Upper lobe of left lung (tissue), 6 donors: ENCODE data around the gene TMEM40. TPM values are rescaled to one million over a fixed set of nuclear protein-coding genes. Genes with fewer than 3 reads are reported as not detected.
A peak's percentile ranks its signal among the peaks of the same experiment; 100 is the strongest.
"Not testable (repeated sequence)": the region's sequence is repeated elsewhere in the genome, so short reads cannot be mapped to it uniquely, and the experiment has no call there.

Source experiments
- ATAC-seq, 2 donors: fragments of 200-7000 bp; cut with Tn5 transposase; one replicate each; pipeline ENCODE4 v1.9.1; 2022; ENCODE audit warnings: mild to moderate bottlenecking in 2 of 2, moderate library complexity in 2 of 2; ENCODE audit not compliant: low FRiP score in 2 of 2
- DNase-seq, 2 donors: peaks; one replicate each; pipeline ENCODE4 v3.0.0-alpha.2; 2019 to 2020
- H3K27ac ChIP-seq, 4 donors: fragments of 200-600 bp; sonication (generic); one replicate each; pipeline ENCODE4 v1.5.1; 2016 to 2019
- H3K27me3 ChIP-seq, 4 donors: fragments of 200-600 bp; sonication (generic); one replicate each; pipeline ENCODE4 v1.5.1; 2017 to 2019
- H3K36me3 ChIP-seq, 4 donors: fragments of 200-600 bp; sonication (generic); one replicate each; pipeline ENCODE4 v1.5.1; 2016 to 2019
- H3K4me1 ChIP-seq, 4 donors: fragments of 200-600 bp; sonication (generic); one replicate each; pipeline ENCODE4 v1.5.1; 2018 to 2019
- H3K4me3 ChIP-seq, 4 donors: fragments of 200-600 bp; sonication (generic); one replicate each; pipeline ENCODE4 v1.5.1; 2017 to 2019; ENCODE audit warnings: mild to moderate bottlenecking in 2 of 4, moderate library complexity in 1 of 4
- H3K9me3 ChIP-seq, 4 donors: fragments of 200-600 bp; sonication (generic); one replicate each; pipeline ENCODE4 v1.5.1; 2018 to 2019
- EP300 ChIP-seq, 4 donors: sonication (generic); formaldehyde crosslinking; IDR thresholded peaks; one replicate each; pipeline ENCODE4 v1.5.1; 2017; ENCODE audit warnings: antibody characterized with exemption in 4 of 4, control low read depth in 2 of 4
- POLR2A ChIP-seq, 4 donors: fragments of 450-650 bp; IDR thresholded peaks; one replicate each; pipeline ENCODE4 v1.5.1; 2016 to 2017; ENCODE audit warnings: antibody characterized with exemption in 4 of 4, mild to moderate bottlenecking in 2 of 4
- POLR2AphosphoS5 ChIP-seq, 2 donors: sonication (generic); formaldehyde crosslinking; IDR thresholded peaks; one replicate each; pipeline ENCODE4 v1.5.1; 2017; ENCODE audit warnings: antibody characterized with exemption in 2 of 2
- WGBS, 2 donors: methylation state at CpG; one replicate each; pipeline ENCODE4 v1.1.5; 2017 to 2018; 5-methylcytosine and 5-hydroxymethylcytosine counted together
- total RNA-seq, 6 donors: library from RNA; depleted of rRNA in 4 of 6; stranded (reverse); fragments of >200 nt in 4 of 6; gene quantifications; one replicate each; pipeline versions ENCODE4 v1.1.0 to v1.2.1, GENCODE V29; 2016 to 2021
- TF ChIP-seq, protein P1 (sequence below), 6 experiments: fragments of 450-650 bp in 4 of 6; fragments of 200-600 bp in 2 of 6; sonication (generic) in 2 of 6; IDR thresholded peaks; one replicate each; pipeline ENCODE4 v1.5.1; 2016 to 2019; ENCODE audit warnings: antibody characterized with exemption in 6 of 6
- donor health status: DM: no; HTN: no; CAD: no; lungs with moderate emphysema.
- donor health status: DM: no; HTN: yes; CAD: no; lungs with severe emphysema.

Gene TMEM40
- total RNA-seq, 6 donors from 2014 or later, result 0.30 to 5.3 (median 1.1) TPM

DNA sequence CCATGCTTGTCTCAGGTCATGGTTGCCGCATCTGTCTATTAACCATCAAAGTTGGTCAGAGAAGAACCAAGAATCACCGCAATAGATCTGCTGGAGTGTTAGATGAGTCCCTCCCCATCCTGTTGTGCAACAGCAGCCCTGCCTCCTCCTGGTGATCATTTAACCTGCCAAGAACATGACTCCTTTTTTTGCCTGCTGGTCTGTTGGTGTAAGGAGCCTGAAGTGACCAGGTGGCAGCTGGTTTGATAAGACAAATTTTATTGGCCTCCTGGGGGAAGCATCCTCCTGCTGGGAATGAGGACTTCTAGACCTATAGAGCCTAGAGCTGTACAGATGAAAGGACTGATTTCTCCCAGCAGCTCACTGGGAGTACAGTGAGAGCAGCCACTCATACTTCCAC is 51.6 kb downstream of the TMEM40 start:
- Histone ChIP-seq H3K36me3 (no peaks in the 10 kb centered on the region), H3K4me1 (no peaks in the 10 kb centered on the region), H3K27ac (no peak overlapping the region), H3K9me3 (no peaks in the 10 kb centered on the region), H3K4me3 (no peak overlapping the region), H3K27me3 (no peaks in the 10 kb centered on the region)
- peak in 1 of 2 donors; percentile 39 for ATAC-seq
- DNase-seq, result no peak
- TF ChIP-seq, protein P1, sequence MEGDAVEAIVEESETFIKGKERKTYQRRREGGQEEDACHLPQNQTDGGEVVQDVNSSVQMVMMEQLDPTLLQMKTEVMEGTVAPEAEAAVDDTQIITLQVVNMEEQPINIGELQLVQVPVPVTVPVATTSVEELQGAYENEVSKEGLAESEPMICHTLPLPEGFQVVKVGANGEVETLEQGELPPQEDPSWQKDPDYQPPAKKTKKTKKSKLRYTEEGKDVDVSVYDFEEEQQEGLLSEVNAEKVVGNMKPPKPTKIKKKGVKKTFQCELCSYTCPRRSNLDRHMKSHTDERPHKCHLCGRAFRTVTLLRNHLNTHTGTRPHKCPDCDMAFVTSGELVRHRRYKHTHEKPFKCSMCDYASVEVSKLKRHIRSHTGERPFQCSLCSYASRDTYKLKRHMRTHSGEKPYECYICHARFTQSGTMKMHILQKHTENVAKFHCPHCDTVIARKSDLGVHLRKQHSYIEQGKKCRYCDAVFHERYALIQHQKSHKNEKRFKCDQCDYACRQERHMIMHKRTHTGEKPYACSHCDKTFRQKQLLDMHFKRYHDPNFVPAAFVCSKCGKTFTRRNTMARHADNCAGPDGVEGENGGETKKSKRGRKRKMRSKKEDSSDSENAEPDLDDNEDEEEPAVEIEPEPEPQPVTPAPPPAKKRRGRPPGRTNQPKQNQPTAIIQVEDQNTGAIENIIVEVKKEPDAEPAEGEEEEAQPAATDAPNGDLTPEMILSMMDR (IDR thresholded peaks at IDR 0.05), result no peak
- TF ChIP-seq POLR2A (IDR thresholded peaks at IDR 0.05), result no peak
- TF ChIP-seq POLR2AphosphoS5 (IDR thresholded peaks at IDR 0.05), result no peak
- TF ChIP-seq EP300 (IDR thresholded peaks at IDR 0.05), result no peak
- 69 to 90% methylated on average over 2 of the region's 2 CpGs for WGBS, 2 donors

GRCh38 chr3:12706504-12707253 is 52.4 kb downstream of the TMEM40 start:
- peak; percentile 88 to 90 for ATAC-seq
- Histone ChIP-seq H3K36me3 (no peaks in the 10 kb centered on the region), H3K27me3 (no peaks in the 10 kb centered on the region), H3K4me1 (no peaks in the 10 kb centered on the region), H3K27ac (no peak overlapping the region), H3K4me3 (no peak overlapping the region), H3K9me3 (no peaks in the 10 kb centered on the region)
- WGBS, 2 donors, result 81 to 86% methylated on average over 2 of the region's 2 CpGs
- peak in 1 of 2 donors; percentile 52 for DNase-seq
- TF ChIP-seq, protein P1 (IDR thresholded peaks at IDR 0.05), result peak; percentile 50 to 75 (median 64)
- TF ChIP-seq EP300 (IDR thresholded peaks at IDR 0.05), result no peak

GRCh38 chr3:12705981-12706380 is 53.1 kb downstream of the TMEM40 start:
- TF ChIP-seq, protein P1 (IDR thresholded peaks at IDR 0.05), result no peak
- TF ChIP-seq EP300 (IDR thresholded peaks at IDR 0.05) (no peak), POLR2AphosphoS5 (IDR thresholded peaks at IDR 0.05) (no peak), POLR2A (IDR thresholded peaks at IDR 0.05) (no peak)
- Histone ChIP-seq H3K27me3 (no peaks in the 10 kb centered on the region), H3K36me3 (no peaks in the 10 kb centered on the region), H3K27ac (no peak overlapping the region), H3K9me3 (no peaks in the 10 kb centered on the region), H3K4me1 (no peaks in the 10 kb centered on the region), H3K4me3 (no peak overlapping the region)
- DNase-seq, result no peak
- ATAC-seq, result peak in 1 of 2 donors; percentile 32
- WGBS, 2 donors, result 69 to 75% methylated on average over 1 of the region's 1 CpG

DNA sequence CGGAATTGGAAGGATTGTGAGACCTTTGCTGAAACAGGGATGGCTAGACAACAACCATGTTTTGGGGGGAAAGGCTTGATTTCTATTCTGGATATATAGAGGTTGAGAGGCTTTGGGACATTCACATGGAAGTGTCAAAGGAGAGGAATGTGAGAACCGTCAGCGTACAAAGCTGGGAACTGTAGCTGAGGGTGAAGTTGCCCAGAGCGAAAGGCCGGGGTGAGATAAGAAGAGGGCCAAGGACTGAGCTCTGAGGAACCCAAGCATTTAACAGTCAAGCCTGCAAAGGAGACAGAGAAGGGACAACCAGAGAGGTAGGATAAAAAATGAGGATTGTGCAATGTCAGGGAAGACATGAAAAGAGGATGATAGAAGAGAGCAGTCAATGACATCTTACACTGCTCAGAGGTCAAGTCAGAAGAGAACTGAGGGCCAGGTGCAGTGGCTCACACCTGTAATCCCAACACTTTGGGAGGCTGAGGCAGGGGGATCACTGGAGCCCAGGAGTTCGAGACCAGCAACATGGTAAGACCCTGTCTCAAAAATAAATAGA is 53.6 kb downstream of the TMEM40 start:
- Histone ChIP-seq H3K27ac (no peak overlapping the region), H3K9me3 (no peaks in the 10 kb centered on the region), H3K36me3 (no peaks in the 10 kb centered on the region), H3K27me3 (no peaks in the 10 kb centered on the region), H3K4me1 (no peaks in the 10 kb centered on the region), H3K4me3 (no peak overlapping the region)
- no peak for TF ChIP-seq EP300 (IDR thresholded peaks at IDR 0.05)
- 91 to 92% methylated on average over 6 of the region's 6 CpGs for WGBS, 2 donors
- DNase-seq (no peak), ATAC-seq (no peak)

DNA sequence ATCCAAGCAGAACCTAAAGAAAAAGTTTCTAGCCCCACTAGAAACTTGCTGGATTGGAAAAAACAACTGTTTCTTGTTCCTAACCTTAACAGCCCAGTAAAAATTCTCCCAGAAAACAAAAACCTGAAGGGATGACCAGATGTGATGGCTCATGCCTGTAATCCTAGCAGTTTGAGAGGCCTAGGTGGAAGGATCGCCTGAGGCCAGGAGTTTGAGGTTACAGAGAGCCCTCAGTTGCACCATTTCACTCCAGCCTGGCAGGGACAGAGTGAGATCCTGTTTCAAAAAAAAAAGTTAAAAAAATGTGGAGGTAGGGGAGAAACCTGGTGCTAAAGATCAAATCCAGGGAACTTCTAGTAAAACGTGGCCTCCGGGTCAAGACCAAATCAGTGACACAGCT is 56.6 kb downstream of the TMEM40 start:
- DNase-seq (no peak), ATAC-seq (no peak)
- WGBS, 2 donors, result 86 to 96% methylated on average over 3 of the region's 3 CpGs
- no peak overlapping the region for H3K27ac ChIP-seq
- no peak overlapping the region for H3K4me3 ChIP-seq
- H3K4me1 ChIP-seq, result no peaks in the 10 kb centered on the region
- no peaks in the 10 kb centered on the region for H3K9me3 ChIP-seq
- no peaks in the 10 kb centered on the region for H3K27me3 ChIP-seq
- H3K36me3 ChIP-seq, result no peaks in the 10 kb centered on the region
- TF ChIP-seq POLR2A (IDR thresholded peaks at IDR 0.05) (no peak), EP300 (IDR thresholded peaks at IDR 0.05) (no peak)
- TF ChIP-seq, protein P1 (IDR thresholded peaks at IDR 0.05), result no peak

GRCh38 chr3:12701601-12702000 is 57.5 kb downstream of the TMEM40 start:
- DNase-seq, H3K27me3 ChIP-seq, H3K36me3 ChIP-seq, H3K27ac ChIP-seq, H3K4me3 ChIP-seq, H3K9me3 ChIP-seq, H3K4me1 ChIP-seq, ATAC-seq: not testable (repeated sequence)
- 90 to 93% methylated on average over 10 of the region's 10 CpGs for WGBS, 2 donors
